HUES64 (cell line): ENCODE data around the gene BBC3.

Experiments
- H3K27ac ChIP-seq: 2 replicates; pipeline ENCODE4 v1.7.0; 2013; ENCODE audit warnings: low read depth, low read length, inconsistent platforms
- H3K27me3 ChIP-seq: 2 replicates; pipeline ENCODE4 v1.6.1; 2013; ENCODE audit warnings: mild to moderate bottlenecking, low read length; ENCODE audit not compliant: insufficient read depth
- H3K36me3 ChIP-seq: 2 replicates; pipeline ENCODE4 v1.6.1; 2013; ENCODE audit warnings: mild to moderate bottlenecking, low read length; ENCODE audit not compliant: insufficient read depth
- H3K4me1 ChIP-seq: 2 replicates; pipeline ENCODE4 v1.6.1; 2013; ENCODE audit warnings: mild to moderate bottlenecking, low read length, moderate library complexity; ENCODE audit not compliant: insufficient read depth
- H3K4me3 ChIP-seq: 2 replicates; pipeline ENCODE4 v1.5.1; 2013; ENCODE audit warnings: mild to moderate bottlenecking, low read length, moderate library complexity
- H3K9ac ChIP-seq: 2 replicates; pipeline ENCODE4 v1.6.1; 2013; ENCODE audit warnings: mild to moderate bottlenecking, low read depth, low read length
- H3K9me3 ChIP-seq: 2 replicates; pipeline ENCODE4 v1.6.1; 2013; ENCODE audit warnings: low read depth, low read length; ENCODE audit not compliant: insufficient read depth
- WGBS: fragments of 150-250, 120-280 bp; methylation state at CpG from one replicate; pipeline ENCODE4 v1.1.7; 2013; ENCODE audit warnings: missing lambda C conversion rate; 5-methylcytosine and 5-hydroxymethylcytosine counted together

BBC3 gene

DNA sequence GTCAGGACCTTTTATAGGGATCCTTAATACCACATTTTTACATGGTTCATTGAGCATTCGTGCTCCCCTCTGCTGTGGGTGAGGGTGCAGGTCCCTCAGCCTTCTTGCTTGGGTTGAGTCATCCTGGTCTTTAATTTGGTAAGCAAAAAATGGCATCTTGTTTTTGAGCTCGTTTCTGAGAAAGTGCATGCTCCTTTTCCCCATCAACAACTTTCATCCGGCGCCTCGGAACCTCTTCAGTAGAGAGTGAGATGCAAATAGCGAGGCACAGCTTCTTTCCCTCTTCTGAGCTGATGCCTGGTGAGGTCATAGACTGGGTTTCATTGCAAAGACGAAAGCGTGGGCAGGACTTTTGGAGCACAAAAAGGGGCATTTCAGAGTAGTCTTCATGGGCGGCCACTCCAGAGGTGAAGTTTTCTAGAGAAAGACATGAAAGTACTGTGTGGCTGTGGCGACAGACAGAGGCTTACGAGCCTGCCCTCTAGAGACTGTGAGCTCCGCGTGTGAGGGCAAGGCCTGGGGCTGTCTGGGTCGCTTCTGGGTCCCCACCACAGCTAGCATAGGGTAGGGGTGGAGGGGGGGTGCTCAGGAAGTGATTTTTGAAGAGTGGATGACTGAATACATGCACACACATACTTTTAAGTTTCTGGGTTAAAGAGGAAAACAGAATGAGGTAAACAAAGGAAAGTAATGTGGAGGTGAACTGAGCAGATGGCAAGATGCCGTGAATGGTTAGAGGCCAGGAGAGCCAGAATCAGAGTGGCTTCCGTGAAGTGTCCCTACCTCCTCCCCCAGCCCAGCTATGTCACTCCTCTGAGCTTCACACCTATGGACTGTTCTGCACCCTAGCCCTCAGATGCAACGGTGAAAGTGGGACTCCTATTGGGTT lies 44.3 kb downstream of the BBC3 start:
- Histone ChIP-seq H3K36me3 (peaks cover 87% of the 10 kb centered on the region), H3K27ac (peak overlapping the region; percentile 41; the same call in 1 of the 2 replicates), H3K4me3 (no peak overlapping the region), H3K27me3 (no peaks in the 10 kb centered on the region), H3K9me3 (no peaks in the 10 kb centered on the region), H3K4me1 (peaks cover 5% of the 10 kb centered on the region; the same call in 1 of the 2 replicates), H3K9ac (no peak overlapping the region)
- WGBS = 92% methylated on average over 17 of the region's 17 CpGs

DNA sequence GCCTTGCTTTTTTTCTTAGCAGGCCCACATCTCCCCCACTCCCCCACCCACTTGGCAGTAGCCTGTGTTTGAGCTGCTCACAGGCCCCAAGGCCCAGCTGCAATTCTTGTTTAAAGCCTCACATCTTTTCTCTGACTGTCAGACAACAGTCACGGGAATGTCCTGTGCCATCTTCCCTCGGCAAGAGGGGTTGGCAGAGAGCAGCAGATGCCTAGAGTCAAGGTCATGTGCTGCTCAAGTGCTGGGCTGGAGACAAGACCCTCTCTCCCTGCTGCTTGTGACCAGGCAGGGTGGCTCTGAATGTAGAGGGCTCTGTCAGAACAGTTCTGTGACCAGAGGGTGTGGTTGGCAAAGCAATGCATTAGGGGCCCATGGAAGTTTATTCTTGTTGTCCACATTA lies 47.4 kb downstream of the BBC3 start:
- H3K9ac ChIP-seq = no peak overlapping the region

DNA sequence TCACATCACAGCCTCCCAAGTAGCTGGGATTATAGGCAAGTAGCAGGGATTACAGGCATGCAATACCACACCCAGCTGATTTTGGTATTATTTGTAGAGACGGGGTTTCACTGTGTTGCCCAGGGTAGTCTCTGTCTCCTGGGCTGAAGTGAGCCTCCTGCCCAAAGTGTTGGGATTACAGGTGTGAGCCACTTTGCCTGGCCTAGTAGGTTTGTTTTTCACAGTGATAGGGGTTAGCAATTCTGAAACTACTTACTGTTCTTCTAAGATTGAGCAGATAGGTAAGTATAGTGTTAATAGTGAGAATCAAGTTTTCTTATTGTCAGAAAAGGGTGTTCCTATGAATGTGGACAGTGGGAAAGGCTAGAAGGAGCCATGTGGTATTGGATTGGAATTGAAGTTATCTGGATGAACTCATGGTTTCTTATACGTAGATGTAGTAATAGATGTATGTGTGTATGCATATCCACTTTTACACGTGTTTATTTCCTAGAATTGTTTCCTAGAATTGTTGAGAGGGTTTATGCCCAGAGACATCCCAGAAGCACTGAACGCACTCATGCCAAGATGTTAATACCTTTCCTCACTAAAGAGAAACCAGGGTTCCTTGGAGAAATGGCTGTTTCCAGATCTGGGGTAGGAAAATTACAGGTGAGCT lies 51.2 kb downstream of the BBC3 start:
- Histone ChIP-seq H3K27ac (no peak overlapping the region), H3K9me3 (no peaks in the 10 kb centered on the region), H3K27me3 (no peaks in the 10 kb centered on the region), H3K36me3 (peaks cover 79% of the 10 kb centered on the region), H3K4me1 (no peaks in the 10 kb centered on the region; the same call in 1 of the 2 replicates), H3K4me3 (no peak overlapping the region), H3K9ac (no peak overlapping the region)
- WGBS = over 99% methylated on average over 4 of the region's 4 CpGs

More for the DNA sequence above, 47.4 kb downstream of the BBC3 start:
- WGBS = 94% methylated on average over 2 of the region's 2 CpGs
- Histone ChIP-seq H3K4me1 (0 out of 2 replicates have a peak, but pooled peaks cover 5% of the 10 kb centered on the region), H3K9me3 (no peaks in the 10 kb centered on the region), H3K27me3 (no peaks in the 10 kb centered on the region), H3K27ac (no peak overlapping the region), H3K4me3 (no peak overlapping the region), H3K36me3 (peaks cover 78% of the 10 kb centered on the region)

DNA sequence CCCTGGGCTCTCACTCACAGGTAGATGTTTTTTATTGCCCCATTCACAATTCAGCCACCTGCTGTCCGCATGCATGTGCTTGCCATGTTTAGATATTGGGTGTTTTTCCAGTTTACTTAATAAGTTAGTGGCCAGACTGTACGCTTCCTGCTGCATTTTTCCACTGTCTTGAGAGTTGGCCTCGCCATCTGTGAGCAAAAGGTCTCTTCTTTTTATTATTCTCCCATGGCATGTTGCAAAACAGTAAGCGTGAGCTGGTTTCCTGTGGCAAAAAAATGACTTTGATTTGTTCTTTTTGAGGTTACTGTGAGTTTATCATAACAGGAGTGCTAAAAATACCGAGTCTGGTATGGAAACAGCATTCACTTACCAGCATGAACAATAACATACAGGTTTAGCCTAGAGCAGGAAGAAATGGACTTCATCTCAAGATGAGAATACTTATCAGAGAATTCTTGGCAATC lies 54.3 kb downstream of the BBC3 start:
- Histone ChIP-seq H3K9ac (no peak overlapping the region), H3K9me3 (no peaks in the 10 kb centered on the region), H3K4me1 (no peaks in the 10 kb centered on the region; the same call in 1 of the 2 replicates), H3K4me3 (no peak overlapping the region), H3K27ac (no peak overlapping the region), H3K36me3 (peaks cover 79% of the 10 kb centered on the region), H3K27me3 (no peaks in the 10 kb centered on the region)
- 98% methylated on average over 5 of the region's 5 CpGs for WGBS

DNA sequence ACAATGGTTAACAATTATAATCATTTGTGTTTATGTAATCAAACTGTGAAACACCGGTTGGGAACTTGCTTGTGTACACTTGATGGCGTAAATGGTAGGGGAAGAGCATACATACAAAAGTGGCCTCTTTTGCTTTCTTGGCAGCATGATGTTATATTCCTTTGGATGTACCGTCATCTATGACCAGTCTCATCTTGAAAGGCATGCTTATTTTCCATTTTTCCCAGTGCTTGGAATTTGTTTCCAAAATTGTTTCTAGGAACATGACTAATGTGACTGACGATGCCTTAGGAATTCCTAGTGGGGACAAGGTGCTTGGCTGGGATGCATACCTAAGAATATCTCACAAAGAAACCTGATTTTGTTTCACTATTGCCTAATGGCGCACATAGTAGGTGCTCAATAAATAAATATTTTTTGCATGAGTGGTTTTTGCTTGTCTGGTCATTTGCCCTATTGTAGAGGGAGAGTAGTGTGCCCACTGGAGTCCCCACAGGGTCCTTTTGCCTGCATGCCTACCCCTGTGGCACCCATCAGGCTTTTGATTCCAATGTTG lies 54.9 kb downstream of the BBC3 start:
- Histone ChIP-seq H3K36me3 (peaks cover 84% of the 10 kb centered on the region), H3K9me3 (no peaks in the 10 kb centered on the region), H3K9ac (no peak overlapping the region), H3K27me3 (no peaks in the 10 kb centered on the region), H3K4me1 (no peaks in the 10 kb centered on the region; the same call in 1 of the 2 replicates), H3K4me3 (no peak overlapping the region), H3K27ac (no peak overlapping the region)
- WGBS = 91% methylated on average over 5 of the region's 5 CpGs

DNA sequence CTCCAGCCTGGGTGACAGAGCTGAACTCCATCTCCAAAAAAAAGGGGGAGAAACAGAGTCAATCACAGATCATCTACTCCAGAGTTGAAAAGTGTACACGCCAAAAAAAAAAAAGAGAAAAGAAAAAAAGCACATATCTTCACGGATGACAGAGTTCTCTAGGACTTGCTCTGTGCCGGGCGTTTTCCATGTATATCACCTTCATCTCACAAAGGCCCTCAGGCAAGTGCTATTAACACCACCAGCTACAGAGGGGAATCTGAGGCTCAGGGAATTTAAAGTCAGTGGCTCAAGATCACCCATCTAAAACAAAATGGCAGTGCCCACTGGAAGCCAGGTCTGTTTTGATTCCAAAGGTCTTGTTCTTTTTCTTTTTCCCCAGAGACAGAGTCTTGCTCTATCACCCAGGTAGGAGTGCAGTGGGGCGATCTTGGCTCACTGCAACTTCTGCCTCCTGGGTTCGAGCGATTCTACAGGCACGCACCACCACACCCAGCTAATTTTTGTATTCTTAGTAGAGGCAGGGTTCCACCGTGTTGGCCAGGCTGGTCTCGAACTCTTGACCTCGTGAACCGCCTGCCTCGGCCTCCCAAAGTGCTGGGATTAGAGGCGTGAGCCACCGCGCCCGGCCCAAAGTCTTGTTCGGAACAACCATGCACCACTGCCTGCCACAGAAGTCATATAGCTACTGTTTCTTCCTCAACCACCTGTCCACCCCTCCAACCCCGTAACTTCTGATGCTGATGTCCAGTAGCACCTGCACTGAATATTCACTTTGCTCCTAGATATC lies 58.1 kb downstream of the BBC3 start:
- Histone ChIP-seq H3K9ac (no peak overlapping the region), H3K27ac (no peak overlapping the region), H3K9me3 (no peaks in the 10 kb centered on the region), H3K36me3 (peaks cover 89% of the 10 kb centered on the region), H3K27me3 (no peaks in the 10 kb centered on the region), H3K4me3 (no peak overlapping the region), H3K4me1 (no peaks in the 10 kb centered on the region; the same call in 1 of the 2 replicates)
- 97% methylated on average over 19 of the region's 19 CpGs for WGBS
